ENCODE measurements around the gene TMEM255B.
"Not testable (repeated sequence)": the region's sequence is repeated elsewhere in the genome, so short reads cannot be mapped to it uniquely, and the experiment has no call there.

The TMEM255B gene

GRCh38 chr13:113749967-113750366 lies 9.1 kb upstream of the TMEM255B start:
- Histone ChIP-seq H3K27me3 (ENCODE audit: insufficient read depth, poor library complexity, severe bottlenecking) (no peaks in the 10 kb centered on the region), H3K27ac (ENCODE audit: poor library complexity, severe bottlenecking) (no peak overlapping the region), H3K36me3 (ENCODE audit: low read depth) (no peaks in the 10 kb centered on the region), H3K9me3 (ENCODE audit: severe bottlenecking) (no peaks in the 10 kb centered on the region), H3K4me3 (ENCODE audit: severe bottlenecking) (no peak overlapping the region), H3K4me1 (ENCODE audit: insufficient read depth, poor library complexity, severe bottlenecking) (no peaks in the 10 kb centered on the region)
- no peak for TF ChIP-seq CTCF (IDR thresholded peaks at IDR 0.05; ENCODE audit: poor library complexity, severe bottlenecking)
- ATAC-seq (ENCODE audit: low read depth) (no peak), DNase-seq (ENCODE audit: low spot score) (no peak)

- no peak for TF ChIP-seq CTCF (IDR thresholded peaks at IDR 0.05; ENCODE audit: poor library complexity, severe bottlenecking)
- H3K4me3 ChIP-seq (ENCODE audit: severe bottlenecking) = no peak overlapping the region
- H3K9me3 ChIP-seq (ENCODE audit: severe bottlenecking) = no peaks in the 10 kb centered on the region
- no peak overlapping the region for H3K27ac ChIP-seq (ENCODE audit: poor library complexity, severe bottlenecking)
- DNase-seq (ENCODE audit: low spot score) = no peak
- H3K36me3 ChIP-seq (ENCODE audit: low read depth) = no peaks in the 10 kb centered on the region
- ATAC-seq (ENCODE audit: low read depth) = no peak
- H3K27me3 ChIP-seq (ENCODE audit: insufficient read depth, poor library complexity, severe bottlenecking) = no peaks in the 10 kb centered on the region
- H3K4me1 ChIP-seq (ENCODE audit: insufficient read depth, poor library complexity, severe bottlenecking) = no peaks in the 10 kb centered on the region
Observed at GRCh38 chr13:113750554-113751399, 8.2 kb upstream of the TMEM255B start.

- Histone ChIP-seq H3K27me3 (ENCODE audit: insufficient read depth, poor library complexity, severe bottlenecking) (no peaks in the 10 kb centered on the region), H3K4me1 (ENCODE audit: insufficient read depth, poor library complexity, severe bottlenecking) (no peaks in the 10 kb centered on the region), H3K9me3 (ENCODE audit: severe bottlenecking) (no peaks in the 10 kb centered on the region), H3K4me3 (ENCODE audit: severe bottlenecking) (no peak overlapping the region), H3K36me3 (ENCODE audit: low read depth) (no peaks in the 10 kb centered on the region), H3K27ac (ENCODE audit: poor library complexity, severe bottlenecking) (no peak overlapping the region)
- TF ChIP-seq CTCF (IDR thresholded peaks at IDR 0.05; ENCODE audit: poor library complexity, severe bottlenecking) = no peak
- ATAC-seq (ENCODE audit: low read depth) (no peak), DNase-seq (ENCODE audit: low spot score) (no peak)
Observed at GRCh38 chr13:113751491-113751890, 7.5 kb upstream of the TMEM255B start.

- not testable (repeated sequence) for H3K27me3 ChIP-seq (ENCODE audit: insufficient read depth, poor library complexity, severe bottlenecking); H3K4me1 ChIP-seq (ENCODE audit: insufficient read depth, poor library complexity, severe bottlenecking); DNase-seq (ENCODE audit: low spot score); H3K9me3 ChIP-seq (ENCODE audit: severe bottlenecking); ATAC-seq (ENCODE audit: low read depth); H3K4me3 ChIP-seq (ENCODE audit: severe bottlenecking); H3K27ac ChIP-seq (ENCODE audit: poor library complexity, severe bottlenecking); H3K36me3 ChIP-seq (ENCODE audit: low read depth)
Observed at GRCh38 chr13:113752211-113752986, 6.6 kb upstream of the TMEM255B start.

GRCh38 chr13:113753171-113753570 lies 5.9 kb upstream of the TMEM255B start:
- H3K4me1 ChIP-seq (ENCODE audit: insufficient read depth, poor library complexity, severe bottlenecking) = peaks cover 7% of the 10 kb centered on the region
- no peaks in the 10 kb centered on the region for H3K9me3 ChIP-seq (ENCODE audit: severe bottlenecking)
- no peak for DNase-seq (ENCODE audit: low spot score)
- H3K36me3 ChIP-seq (ENCODE audit: low read depth) = no peaks in the 10 kb centered on the region
- H3K27ac ChIP-seq (ENCODE audit: poor library complexity, severe bottlenecking) = no peak overlapping the region
- ATAC-seq (ENCODE audit: low read depth) = no peak
- H3K27me3 ChIP-seq (ENCODE audit: insufficient read depth, poor library complexity, severe bottlenecking) = no peaks in the 10 kb centered on the region
- no peak for TF ChIP-seq CTCF (IDR thresholded peaks at IDR 0.05; ENCODE audit: poor library complexity, severe bottlenecking)
- H3K4me3 ChIP-seq (ENCODE audit: severe bottlenecking) = no peak overlapping the region
